Measurements from ENCODE around the gene JAG1.

DNA sequence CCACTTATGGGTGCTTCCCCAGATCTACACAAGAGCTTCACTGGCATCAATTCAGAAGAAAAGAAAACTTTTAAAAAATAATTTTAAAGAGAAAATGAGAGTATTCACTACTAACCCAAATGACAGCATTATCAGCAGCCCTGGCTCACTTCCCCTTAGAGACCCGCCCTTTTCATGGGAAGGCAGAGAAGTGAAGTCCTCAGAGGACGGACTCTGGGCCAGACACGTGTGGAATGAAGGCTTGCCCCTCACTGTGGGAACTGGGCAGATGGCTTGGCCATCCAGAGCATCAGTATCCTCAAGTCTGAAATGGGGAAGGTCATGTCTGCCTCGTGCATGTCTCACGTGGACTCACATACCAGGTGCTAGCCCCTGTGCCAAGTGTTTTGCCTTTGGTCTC is 63.5 kb downstream of the JAG1 start:
- no peak for TF ChIP-seq POLR2AphosphoS5 (IDR thresholded peaks at IDR 0.05)
- no peak for TF ChIP-seq CTCF (IDR thresholded peaks at IDR 0.05)

Measured in upper lobe of left lung (tissue), 4 donors.